Coronary artery (tissue), 2 donors: ENCODE data around the gene THG1L.

Experiments used
- DNase-seq: peaks from one replicate; pipeline ENCODE4 v3.0.0-alpha.2; 2017; ENCODE audit warnings: low spot score
- H3K27ac ChIP-seq, 2 donors: fragments of 200-600 bp; sonication (generic); one replicate each; pipeline ENCODE4 v1.5.1; 2016 to 2019
- H3K4me3 ChIP-seq: fragments of 200-600 bp; sonication (generic); 2 replicates; pipeline ENCODE4 v1.5.1; 2016; ENCODE audit warnings: mild to moderate bottlenecking, moderate library complexity
- CTCF ChIP-seq: fragments of 200-600 bp; sonication (generic); IDR thresholded peaks from one replicate; pipeline ENCODE4 v1.5.1; 2019; ENCODE audit warnings: antibody characterized with exemption

Gene THG1L

DNA sequence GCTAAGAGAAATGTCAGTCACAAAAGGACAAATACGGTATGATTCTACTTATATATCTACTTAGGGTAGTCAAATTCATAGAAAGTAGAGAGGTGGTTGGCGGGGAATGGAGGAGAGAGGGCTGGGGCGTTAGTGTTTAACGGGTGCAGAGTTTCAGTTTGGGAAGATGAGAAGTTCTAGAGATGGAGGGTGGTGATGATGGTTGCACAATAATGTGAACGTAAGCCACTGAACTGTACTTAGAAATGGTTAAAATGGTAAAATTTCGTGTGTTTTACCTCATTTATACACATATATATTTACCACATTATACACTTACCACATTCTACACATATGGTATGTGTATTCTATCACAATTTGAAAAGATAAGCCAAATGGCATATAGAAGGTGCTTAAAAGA, 48.0 kb downstream of the THG1L start:
- DNase-seq: no peak
- H3K4me3 ChIP-seq: no peak overlapping the region
- no peak overlapping the region for H3K27ac ChIP-seq
- TF ChIP-seq CTCF: no peak

- Histone ChIP-seq H3K4me3 (no peak overlapping the region), H3K27ac (no peak overlapping the region)
- TF ChIP-seq CTCF: no peak
- no peak for DNase-seq
These were observed 54.6 kb downstream of the THG1L start for GRCh38 chr5:157785801-157786200.
